ENCODE results near the gene AANAT.

DNA sequence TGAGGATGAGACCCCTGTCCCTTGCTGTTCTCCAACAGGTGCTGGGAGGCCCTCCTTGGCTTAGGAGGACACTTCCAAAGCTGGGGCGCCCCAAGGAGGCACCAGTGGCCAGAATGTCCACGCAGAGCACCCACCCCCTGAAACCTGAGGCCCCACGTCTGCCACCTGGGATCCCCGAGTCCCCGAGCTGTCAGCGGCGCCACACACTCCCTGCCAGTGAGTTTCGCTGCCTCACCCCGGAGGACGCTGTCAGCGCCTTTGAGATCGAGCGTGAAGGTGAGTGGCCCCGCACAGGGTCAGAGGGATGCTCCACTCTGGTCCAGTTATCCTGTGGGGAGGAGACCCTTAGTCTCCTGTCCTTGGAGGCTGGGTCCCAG is 1.2 kb downstream of the AANAT start:
- TF ChIP-seq POLR2A (IDR thresholded peaks at IDR 0.05): no peak
- TF ChIP-seq, protein P1, sequence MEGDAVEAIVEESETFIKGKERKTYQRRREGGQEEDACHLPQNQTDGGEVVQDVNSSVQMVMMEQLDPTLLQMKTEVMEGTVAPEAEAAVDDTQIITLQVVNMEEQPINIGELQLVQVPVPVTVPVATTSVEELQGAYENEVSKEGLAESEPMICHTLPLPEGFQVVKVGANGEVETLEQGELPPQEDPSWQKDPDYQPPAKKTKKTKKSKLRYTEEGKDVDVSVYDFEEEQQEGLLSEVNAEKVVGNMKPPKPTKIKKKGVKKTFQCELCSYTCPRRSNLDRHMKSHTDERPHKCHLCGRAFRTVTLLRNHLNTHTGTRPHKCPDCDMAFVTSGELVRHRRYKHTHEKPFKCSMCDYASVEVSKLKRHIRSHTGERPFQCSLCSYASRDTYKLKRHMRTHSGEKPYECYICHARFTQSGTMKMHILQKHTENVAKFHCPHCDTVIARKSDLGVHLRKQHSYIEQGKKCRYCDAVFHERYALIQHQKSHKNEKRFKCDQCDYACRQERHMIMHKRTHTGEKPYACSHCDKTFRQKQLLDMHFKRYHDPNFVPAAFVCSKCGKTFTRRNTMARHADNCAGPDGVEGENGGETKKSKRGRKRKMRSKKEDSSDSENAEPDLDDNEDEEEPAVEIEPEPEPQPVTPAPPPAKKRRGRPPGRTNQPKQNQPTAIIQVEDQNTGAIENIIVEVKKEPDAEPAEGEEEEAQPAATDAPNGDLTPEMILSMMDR (IDR thresholded peaks at IDR 0.05): no peak

Measured in adrenal gland (tissue), 5 donors.